ENCODE measurements around the gene MYO5B.
"Not testable (repeated sequence)": the region's sequence is repeated elsewhere in the genome, so short reads cannot be mapped to it uniquely, and the experiment has no call there.

Gene MYO5B

GRCh38 chr18:50194631-50195532, at the start of gene MYO5B:
Gene MYO5B (minus strand): TSS chr18:50195147. CDS start chr18:50194793, 354 bp downstream.
- DNase-seq = no peak

GRCh38 chr18:50241768-50242167, 46.8 kb upstream of the MYO5B start:
- DNase-seq = not testable (repeated sequence)

GRCh38 chr18:50240080-50240563, 45.2 kb upstream of the MYO5B start:
- no peak for DNase-seq

GRCh38 chr18:50232419-50232818, 37.5 kb upstream of the MYO5B start:
- no peak for DNase-seq

GRCh38 chr18:50231621-50232020, 36.7 kb upstream of the MYO5B start:
- no peak for DNase-seq

- DNase-seq = not testable (repeated sequence)
Observed at GRCh38 chr18:50220249-50220648, 25.3 kb upstream of the MYO5B start.

GRCh38 chr18:50218432-50219197, 23.7 kb upstream of the MYO5B start:
- DNase-seq = no peak

GRCh38 chr18:50209311-50209710, 14.4 kb upstream of the MYO5B start:
- DNase-seq = no peak

- DNase-seq = no peak
Observed at GRCh38 chr18:50207722-50208121, 12.8 kb upstream of the MYO5B start.

GRCh38 chr18:50203801-50204604, 9.1 kb upstream of the MYO5B start:
- DNase-seq = no peak

GRCh38 chr18:50201476-50202018, 6.6 kb upstream of the MYO5B start:
- DNase-seq = no peak

GRCh38 chr18:50199921-50200320, 5.0 kb upstream of the MYO5B start:
- DNase-seq = no peak

GRCh38 chr18:50199346-50199855, 4.5 kb upstream of the MYO5B start:
- no peak for DNase-seq

GRCh38 chr18:50196261-50196660, 1.3 kb upstream of the MYO5B start:
- no peak for DNase-seq

- DNase-seq = no peak
Observed at GRCh38 chr18:50195689-50196088, 742 bp upstream of the MYO5B start.

- DNase-seq = no peak
Observed at GRCh38 chr18:50193796-50194630, 934 bp downstream of the MYO5B start.

GRCh38 chr18:50192995-50193795, 1.8 kb downstream of the MYO5B start:
- no peak for DNase-seq

- no peak for DNase-seq
Observed at GRCh38 chr18:50190926-50191325, 4.0 kb downstream of the MYO5B start.

GRCh38 chr18:50190236-50190635, 4.7 kb downstream of the MYO5B start:
- no peak for DNase-seq

GRCh38 chr18:50189160-50189559, 5.8 kb downstream of the MYO5B start:
- DNase-seq = no peak

GRCh38 chr18:50188652-50189051, 6.3 kb downstream of the MYO5B start:
- no peak for DNase-seq
